GM12878 (cell line): Measurements from ENCODE around the gene C19orf12. TPM values are rescaled to one million over a fixed set of nuclear protein-coding genes. Genes with fewer than 3 reads are reported as not detected.

Source experiments
- ATAC-seq: fragments of 200-7000 bp; cut with Tn5 transposase; 3 replicates; pipeline ENCODE4 v1.9.1; 2020; ENCODE audit warnings: mild to moderate bottlenecking, moderate library complexity
- BruUV-seq: library from RNA; stranded (reverse); fragments of 400-500 nt; replicated peaks from 2 replicates; lab custom pipeline; 2021; lab: Mats Ljungman, UMichigan
- CTCF ChIA-PET: fragments of 300-600 bp; sonication (Branson Sonifier 250); formaldehyde crosslinking; extraction: SDS; loops from one replicate; lab custom pipeline; 2021; ENCODE audit warnings: inconsistent platforms; lab: Yijun Ruan, JAX
- POLR2A ChIA-PET: fragments of 350-600 bp; formaldehyde crosslinking; extraction: SDS; loops from one replicate; lab custom pipeline; 2021; ENCODE audit warnings: inconsistent platforms; lab: Charles Lee
- RAD21 ChIA-PET: fragments of 300-600 bp; sonication (Branson Sonifier 250); formaldehyde crosslinking; loops from one replicate; lab custom pipeline; 2023; ENCODE audit warnings: antibody characterized with exemption; ENCODE audit not compliant: unreplicated experiment; lab: Charles Lee
- SMC1A ChIA-PET: fragments of 300-600 bp; sonication (Branson Sonifier 250); formaldehyde crosslinking; loops from one replicate; lab custom pipeline; 2023; ENCODE audit not compliant: unreplicated experiment, uncharacterized antibody; lab: Charles Lee
- DNase-seq: peaks from one replicate; pipeline ENCODE4 v3.0.0-alpha.2; 2011; ENCODE audit warnings: low read depth, low spot score
- FAIRE-seq: peaks from 3 replicates; lab custom pipeline; 2011; peaks lifted over from hg19 to GRCh38; lab: Jason Lieb, UNC
- H2AFZ ChIP-seq: 2 replicates; pipeline ENCODE4 v1.6.0; 2011; ENCODE audit warnings: low read depth, low read length, control low read depth; ENCODE audit not compliant: control insufficient read depth
- H3K27ac ChIP-seq: 2 replicates; pipeline ENCODE4 v1.5.1; 2011; ENCODE audit warnings: control low read depth; ENCODE audit not compliant: control insufficient read depth, insufficient read depth
- H3K27me3 ChIP-seq, 2 experiments: replicated peaks in 1 of 2; 2 replicates each; pipeline versions ENCODE4 v1.6.0 to v1.6.1; 2011; ENCODE audit warnings: low read length in 1 of 2; ENCODE audit not compliant: control insufficient read depth in 2 of 2, insufficient read depth in 2 of 2
- H3K36me3 ChIP-seq, 2 experiments: 2 replicates each; pipeline ENCODE4 v1.5.1; 2011; ENCODE audit warnings: low read length in 1 of 2; ENCODE audit not compliant: control insufficient read depth in 2 of 2, insufficient read depth in 2 of 2
- H3K4me1 ChIP-seq: 2 replicates; pipeline ENCODE4 v1.6.1; 2011; ENCODE audit warnings: mild to moderate bottlenecking, low read length, moderate library complexity, mixed read lengths; ENCODE audit not compliant: control insufficient read depth, insufficient read depth
- H3K4me2 ChIP-seq: 2 replicates; pipeline ENCODE4 v1.6.0; 2011; ENCODE audit warnings: control low read depth; ENCODE audit not compliant: control insufficient read depth, insufficient read depth
- H3K4me3 ChIP-seq: fragments of 200-600 bp; sonication (generic); 2 replicates; pipeline ENCODE4 v1.5.1; 2016
- H3K79me2 ChIP-seq: 2 replicates; pipeline ENCODE4 v1.6.0; 2011; ENCODE audit warnings: low read length; ENCODE audit not compliant: control insufficient read depth, insufficient read depth
- H3K9ac ChIP-seq: 2 replicates; pipeline ENCODE4 v1.8.0; 2011; ENCODE audit warnings: low read length, control low read depth, mixed read lengths; ENCODE audit not compliant: control insufficient read depth, insufficient read depth
- H3K9me3 ChIP-seq: replicated peaks from 3 replicates; pipeline ENCODE4 v1.5.1; 2011; ENCODE audit warnings: mild to moderate bottlenecking, low read length; ENCODE audit not compliant: control insufficient read depth, insufficient read depth
- H4K20me1 ChIP-seq: 2 replicates; pipeline ENCODE4 v1.6.0; 2011; ENCODE audit not compliant: control insufficient read depth, insufficient read depth
- HDGF ChIP-seq: fragments of 450-650 bp; IDR thresholded peaks from 2 replicates; pipeline ENCODE4 v1.6.1; 2016; ENCODE audit warnings: antibody characterized with exemption
- PAX5 ChIP-seq: IDR thresholded peaks from 2 replicates; pipeline ENCODE4 v1.6.1; 2011; ENCODE audit warnings: low read depth, low read length, borderline replicate concordance
- ZBED1 ChIP-seq: IDR thresholded peaks from 2 replicates; pipeline ENCODE4 v1.6.1; 2016; ENCODE audit warnings: borderline replicate concordance
- WGBS: methylation state at CpG from one replicate; pipeline ENCODE4 v1.1.6; 2016; ENCODE audit warnings: low lambda C conversion rate; ENCODE audit not compliant: insufficient replicate concordance, insufficient coverage; ENCODE audit errors: missing lambda C conversion rate; 5-methylcytosine and 5-hydroxymethylcytosine counted together
- in situ Hi-C: fragments of 300-500 bp; cut with MboI; formaldehyde crosslinking; loops from 9 replicates; pipeline ENCODE4 v1.14.3; 2018; ENCODE audit warnings: mixed read lengths
- intact Hi-C: fragments of 100-400 bp; cut with micrococcal nuclease; formaldehyde crosslinking; loops from one replicate; pipeline ENCODE4 v1.14.2; 2022; ENCODE audit not compliant: unreplicated experiment
- polyA plus RNA-seq, 11 experiments: library from polyadenylated mRNA; depleted of rRNA in 4 of 11; unstranded in 6 of 11; stranded (reverse) in 5 of 11; fragments of >200 nt; fragmentation: Nextera tagmentation in 4 of 11; fragmentation: Illumina TruSeq in 1 of 11; extraction: Ambion mirVana in 4 of 11; extraction: Trizol in 1 of 11; gene quantifications; 1 replicate in 1 of 11; 2 replicates in 10 of 11; pipeline versions ENCODE4 v1.2.1 to v1.2.3, GENCODE V29; 2011 to 2016; ENCODE audit warnings: inconsistent platforms in 2 of 11, missing spikeins in 2 of 11, low read depth in 1 of 11
- total RNA-seq, 4 experiments: library from RNA; depleted of rRNA in 3 of 4; stranded (reverse); fragments of >200 nt in 3 of 4; fragmentation: Illumina TruSeq in 1 of 4; extraction: Trizol in 1 of 4; gene quantifications; 2 replicates each; pipeline versions ENCODE4 v1.2.1 to v1.2.3, GENCODE V29; 2013 to 2021
- TF ChIP-seq, protein P1 (sequence below): fragments of 450-650 bp; IDR thresholded peaks from 2 replicates; pipeline ENCODE4 v1.6.1; 2017; ENCODE audit warnings: mild to moderate bottlenecking, low read depth, inconsistent platforms; ENCODE audit not compliant: poor library complexity, severe bottlenecking
- TF ChIP-seq, protein P2 (sequence below): IDR thresholded peaks from 2 replicates; pipeline ENCODE4 v1.6.1; 2011; ENCODE audit warnings: borderline replicate concordance, low read depth, mild to moderate bottlenecking, moderate library complexity, low read length; ENCODE audit not compliant: insufficient read depth, poor library complexity, severe bottlenecking

The C19orf12 gene
- total and polyA plus RNA-seq, 10 of the 15 experiments (the other 5 are each of a cell fraction or from before 2014, with no cell fraction given), result 2.3 to 23.5 (median 20.3) TPM

DNA sequence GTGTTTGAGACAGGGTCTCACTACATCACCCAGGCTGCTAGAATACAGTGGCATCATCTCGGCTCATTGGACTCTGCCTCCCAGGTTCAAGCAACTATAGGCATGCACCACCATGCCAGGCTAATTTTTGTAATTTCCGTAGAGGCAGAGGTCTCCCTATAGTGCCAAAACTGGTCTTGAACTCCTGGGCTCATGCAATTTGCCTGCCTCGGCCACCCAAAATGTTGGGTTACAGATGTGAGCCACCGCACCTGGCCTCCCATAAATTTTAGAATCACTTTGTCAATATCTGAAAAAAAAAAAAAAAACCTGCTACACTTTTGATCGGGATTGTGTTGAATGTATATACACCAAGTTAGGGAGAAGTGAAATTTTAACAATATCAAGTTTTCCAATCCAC is 61.7 kb downstream of the C19orf12 start:
- FAIRE-seq (no peak), DNase-seq (no peak), ATAC-seq (no peak)
- ChIA-PET SMC1A (no interaction called here), POLR2A (no interaction called here), CTCF (no interaction called here), RAD21 (no interaction called here)
- BruUV-seq, result no TSS peak
- in situ Hi-C loops (no loop called here), intact Hi-C loops (no loop called here)
- 0 out of 4 replicates have a peak, but pooled peaks cover 0 to 3% of the 10 kb centered on the region in 2 experiments for H3K27me3 ChIP-seq
- H3K4me1 ChIP-seq, result no peaks in the 10 kb centered on the region
- H3K4me3 ChIP-seq, result no peak overlapping the region
- H3K9me3 ChIP-seq, result no peaks in the 10 kb centered on the region
- TF ChIP-seq PAX5 (no peak), HDGF (no peak), ZBED1 (no peak)
- TF ChIP-seq, protein P1, sequence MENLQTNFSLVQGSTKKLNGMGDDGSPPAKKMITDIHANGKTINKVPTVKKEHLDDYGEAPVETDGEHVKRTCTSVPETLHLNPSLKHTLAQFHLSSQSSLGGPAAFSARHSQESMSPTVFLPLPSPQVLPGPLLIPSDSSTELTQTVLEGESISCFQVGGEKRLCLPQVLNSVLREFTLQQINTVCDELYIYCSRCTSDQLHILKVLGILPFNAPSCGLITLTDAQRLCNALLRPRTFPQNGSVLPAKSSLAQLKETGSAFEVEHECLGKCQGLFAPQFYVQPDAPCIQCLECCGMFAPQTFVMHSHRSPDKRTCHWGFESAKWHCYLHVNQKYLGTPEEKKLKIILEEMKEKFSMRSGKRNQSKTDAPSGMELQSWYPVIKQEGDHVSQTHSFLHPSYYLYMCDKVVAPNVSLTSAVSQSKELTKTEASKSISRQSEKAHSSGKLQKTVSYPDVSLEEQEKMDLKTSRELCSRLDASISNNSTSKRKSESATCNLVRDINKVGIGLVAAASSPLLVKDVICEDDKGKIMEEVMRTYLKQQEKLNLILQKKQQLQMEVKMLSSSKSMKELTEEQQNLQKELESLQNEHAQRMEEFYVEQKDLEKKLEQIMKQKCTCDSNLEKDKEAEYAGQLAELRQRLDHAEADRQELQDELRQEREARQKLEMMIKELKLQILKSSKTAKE, result no peak
- TF ChIP-seq, protein P2, sequence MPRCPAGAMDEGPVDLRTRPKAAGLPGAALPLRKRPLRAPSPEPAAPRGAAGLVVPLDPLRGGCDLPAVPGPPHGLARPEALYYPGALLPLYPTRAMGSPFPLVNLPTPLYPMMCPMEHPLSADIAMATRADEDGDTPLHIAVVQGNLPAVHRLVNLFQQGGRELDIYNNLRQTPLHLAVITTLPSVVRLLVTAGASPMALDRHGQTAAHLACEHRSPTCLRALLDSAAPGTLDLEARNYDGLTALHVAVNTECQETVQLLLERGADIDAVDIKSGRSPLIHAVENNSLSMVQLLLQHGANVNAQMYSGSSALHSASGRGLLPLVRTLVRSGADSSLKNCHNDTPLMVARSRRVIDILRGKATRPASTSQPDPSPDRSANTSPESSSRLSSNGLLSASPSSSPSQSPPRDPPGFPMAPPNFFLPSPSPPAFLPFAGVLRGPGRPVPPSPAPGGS, result no peak
- no peaks in the 10 kb centered on the region for H4K20me1 ChIP-seq
- no peak overlapping the region for H3K4me2 ChIP-seq
- no peak overlapping the region for H3K27ac ChIP-seq
- 51% methylated on average over 5 of the region's 5 CpGs for WGBS
- no peak overlapping the region for H2AFZ ChIP-seq
- no peaks in the 10 kb centered on the region for H3K79me2 ChIP-seq
- H3K9ac ChIP-seq, result no peak overlapping the region
- no peaks in the 10 kb centered on the region for H3K36me3 ChIP-seq
